Measurements from ENCODE around the gene CCDC85C.

The CCDC85C gene

GRCh38 chr14:99540196-99541032, 63.6 kb downstream of the CCDC85C start:
- no peak for TF ChIP-seq CTCF (conservative IDR thresholded peaks at IDR 0.05; ENCODE audit: low read depth, low read length)
- no peak overlapping the region for H3K4me3 ChIP-seq (ENCODE audit: low read length)
- DNase-seq (ENCODE audit: low read depth) = no peak

GRCh38 chr14:99539491-99539890, 64.5 kb downstream of the CCDC85C start:
- no peak for TF ChIP-seq CTCF (conservative IDR thresholded peaks at IDR 0.05; ENCODE audit: low read depth, low read length)
- DNase-seq (ENCODE audit: low read depth) = no peak
- no peak overlapping the region for H3K4me3 ChIP-seq (ENCODE audit: low read length)

GRCh38 chr14:99538733-99539132, 65.3 kb downstream of the CCDC85C start:
- no peak for TF ChIP-seq CTCF (conservative IDR thresholded peaks at IDR 0.05; ENCODE audit: low read depth, low read length)
- DNase-seq (ENCODE audit: low read depth) = no peak
- H3K4me3 ChIP-seq (ENCODE audit: low read length) = no peak overlapping the region

- no peak for DNase-seq (ENCODE audit: low read depth)
- TF ChIP-seq CTCF (conservative IDR thresholded peaks at IDR 0.05; ENCODE audit: low read depth, low read length) = peak; percentile 56
Observed at GRCh38 chr14:99538275-99538674, 65.7 kb downstream of the CCDC85C start.

GRCh38 chr14:99537399-99537798, 66.6 kb downstream of the CCDC85C start:
- TF ChIP-seq CTCF (conservative IDR thresholded peaks at IDR 0.05; ENCODE audit: low read depth, low read length) = no peak
- no peak overlapping the region for H3K4me3 ChIP-seq (ENCODE audit: low read length)
- peak; percentile 72 for DNase-seq (ENCODE audit: low read depth)

More at GRCh38 chr14:99538275-99538674, 65.7 kb downstream of the CCDC85C start:
- H3K4me3 ChIP-seq (ENCODE audit: low read length) = no peak overlapping the region

- no peak overlapping the region for H3K4me3 ChIP-seq (ENCODE audit: low read length)
- no peak for DNase-seq (ENCODE audit: low read depth)
- TF ChIP-seq CTCF (conservative IDR thresholded peaks at IDR 0.05; ENCODE audit: low read depth, low read length) = no peak
Observed at GRCh38 chr14:99535908-99536778, 67.9 kb downstream of the CCDC85C start.
